Activated CD4-positive, alpha-beta T cell treated with anti-CD3 and anti-CD28 coated beads, Interleukin-10, Interleukin-2, amounts not matched to agents 100 ng/mL and 50 ng/mL, durations not matched to agents 16 hours and 8 hours (primary cell): ENCODE measurements around the gene MXRA7.
"Not testable (repeated sequence)": the region's sequence is repeated elsewhere in the genome, so short reads cannot be mapped to it uniquely, and the experiment has no call there.

Source experiments
- DNase-seq: peaks from one replicate; pipeline ENCODE4 v3.0.0-alpha.2; 2020

Gene MXRA7, protein sequence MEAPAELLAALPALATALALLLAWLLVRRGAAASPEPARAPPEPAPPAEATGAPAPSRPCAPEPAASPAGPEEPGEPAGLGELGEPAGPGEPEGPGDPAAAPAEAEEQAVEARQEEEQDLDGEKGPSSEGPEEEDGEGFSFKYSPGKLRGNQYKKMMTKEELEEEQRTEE

DNA sequence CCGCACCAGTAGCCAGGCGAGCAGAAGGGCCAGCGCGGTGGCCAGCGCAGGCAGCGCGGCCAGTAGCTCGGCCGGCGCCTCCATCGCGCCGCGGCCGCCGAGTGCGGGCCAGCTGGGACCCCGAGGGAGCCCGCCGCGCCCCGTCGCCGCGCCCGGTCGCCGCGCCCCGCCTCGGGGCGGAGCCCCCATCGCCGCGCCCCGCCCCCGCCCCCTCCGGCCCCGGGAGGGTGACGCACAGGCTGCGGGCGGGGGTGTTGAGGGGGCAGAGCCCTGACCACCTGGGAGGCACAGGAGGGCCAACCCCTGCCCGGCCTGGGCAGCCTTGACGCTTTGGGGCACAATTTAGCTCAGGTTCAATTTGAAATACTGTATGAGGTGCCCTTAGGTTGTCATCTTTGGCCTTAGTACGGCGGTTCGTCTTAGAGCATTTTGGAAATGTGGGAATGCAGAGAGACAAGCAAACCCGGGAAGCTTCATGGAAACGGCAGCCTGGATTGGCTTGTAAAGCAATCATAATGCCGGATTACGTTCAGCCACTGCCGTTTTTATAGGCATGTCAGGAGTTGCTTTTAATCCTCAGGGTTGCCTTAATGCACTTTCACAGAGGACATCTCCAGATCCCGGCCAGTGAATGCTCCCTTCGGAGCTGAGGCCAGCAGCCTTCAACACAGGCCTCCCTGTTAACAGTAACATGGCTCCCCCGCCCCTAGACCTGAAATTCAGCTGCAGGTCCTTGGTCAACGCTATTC is at the start of gene MXRA7:
Gene MXRA7 (minus strand): TSS at position 103 of the 749 bp plus-strand sequence. CDS start 19 bp downstream, at position 84.
- DNase-seq = peak; percentile 44

DNA sequence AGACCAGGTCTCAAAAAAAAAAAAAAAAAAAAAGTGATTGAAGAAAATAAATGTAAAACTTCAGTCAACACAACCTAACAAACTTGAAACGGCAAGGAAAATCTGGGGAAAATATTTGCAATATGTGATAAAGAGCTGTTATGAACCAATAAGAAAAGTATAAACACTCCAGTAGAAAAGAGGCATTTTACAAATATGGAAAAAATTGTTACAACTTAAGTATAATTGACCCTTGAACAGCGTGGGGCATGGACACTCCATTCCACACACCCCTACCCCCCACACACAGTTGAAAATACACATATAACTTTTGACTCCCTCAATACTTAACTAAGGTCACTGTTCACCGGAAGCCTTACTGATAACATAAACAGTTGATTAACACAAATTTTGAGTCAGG is 47.8 kb upstream of the MXRA7 start:
- no peak for DNase-seq

DNA sequence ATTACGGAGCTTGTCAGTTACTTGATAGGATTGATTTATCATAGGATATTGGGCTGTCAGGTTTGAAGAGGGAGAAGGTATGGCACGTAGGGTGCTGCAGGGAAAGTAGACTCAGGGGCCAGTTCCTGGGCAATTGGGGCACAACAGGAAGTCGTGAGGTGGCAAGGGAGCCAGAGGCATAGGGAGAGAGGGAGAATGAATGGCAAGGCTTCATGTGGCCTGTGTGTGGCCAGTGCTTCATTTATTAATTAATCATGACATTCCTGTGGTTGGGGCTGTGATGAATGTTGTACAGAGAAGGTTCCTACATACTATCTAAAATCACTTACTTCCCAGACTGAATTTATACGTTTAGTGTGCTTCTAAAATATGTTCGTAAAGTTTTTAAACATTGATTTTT is 46.5 kb upstream of the MXRA7 start:
- no peak for DNase-seq

DNA sequence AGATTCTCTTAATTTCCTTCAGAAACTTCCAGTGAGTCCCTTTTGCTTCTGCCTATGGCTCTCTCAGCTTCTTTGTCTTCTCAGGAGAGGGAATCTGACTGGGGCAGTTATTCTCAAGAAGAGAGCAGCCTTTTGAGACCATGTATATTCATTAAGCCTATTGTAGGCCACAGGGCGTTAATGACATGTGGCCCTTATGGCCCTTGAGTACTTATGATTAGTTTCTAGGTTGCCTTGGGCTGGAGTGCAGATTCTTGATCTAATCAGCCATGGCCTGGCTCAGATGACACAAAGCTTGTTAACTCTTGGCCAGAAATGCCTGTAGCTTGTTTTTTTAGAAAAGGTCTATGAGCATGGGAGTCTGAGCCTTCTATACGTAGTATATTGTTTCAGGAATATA is 44.5 kb upstream of the MXRA7 start:
- DNase-seq = no peak

DNA sequence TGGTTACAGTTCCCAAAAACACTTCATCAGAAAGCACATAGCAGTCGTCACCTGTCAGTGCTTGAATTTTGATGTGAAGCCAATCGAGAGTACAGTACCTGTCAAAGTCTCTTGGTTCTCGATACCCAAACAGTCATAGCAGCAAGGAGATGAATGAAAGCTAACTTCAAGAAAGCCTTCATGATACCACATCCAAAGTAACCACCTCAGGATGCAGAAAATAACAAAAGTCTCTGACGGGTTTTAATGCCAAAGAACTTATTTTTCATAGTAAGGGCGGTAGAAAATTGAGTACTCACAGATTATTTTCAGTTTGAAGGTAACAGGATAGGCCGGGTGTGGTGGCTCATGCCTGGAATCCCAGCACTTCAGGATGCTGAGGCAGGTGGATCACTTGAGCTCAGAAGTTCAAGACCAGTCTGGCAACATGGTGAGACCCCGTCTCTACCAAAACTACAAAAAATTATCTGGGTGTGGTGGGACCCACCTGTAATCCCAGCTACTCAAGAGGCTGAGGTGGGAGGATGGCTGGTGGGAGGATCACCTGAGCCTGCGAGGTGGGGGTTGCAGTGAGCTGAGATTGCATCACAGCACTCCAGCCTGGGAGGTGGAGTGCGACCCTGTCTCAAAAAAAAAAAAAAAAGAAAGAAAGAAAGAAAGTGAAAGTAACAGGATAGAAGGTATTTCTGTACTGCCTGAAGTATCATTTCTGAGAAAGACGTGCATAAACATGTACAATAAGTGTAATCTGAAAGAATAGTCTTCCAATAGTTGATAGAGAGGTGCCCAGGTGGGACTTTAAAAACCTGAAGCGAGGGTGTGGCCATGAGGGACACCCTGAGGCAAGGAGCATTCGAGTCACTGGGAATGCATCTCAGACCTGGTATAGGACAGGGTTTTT is 42.5 kb upstream of the MXRA7 start:
- DNase-seq = peak; percentile 40

DNA sequence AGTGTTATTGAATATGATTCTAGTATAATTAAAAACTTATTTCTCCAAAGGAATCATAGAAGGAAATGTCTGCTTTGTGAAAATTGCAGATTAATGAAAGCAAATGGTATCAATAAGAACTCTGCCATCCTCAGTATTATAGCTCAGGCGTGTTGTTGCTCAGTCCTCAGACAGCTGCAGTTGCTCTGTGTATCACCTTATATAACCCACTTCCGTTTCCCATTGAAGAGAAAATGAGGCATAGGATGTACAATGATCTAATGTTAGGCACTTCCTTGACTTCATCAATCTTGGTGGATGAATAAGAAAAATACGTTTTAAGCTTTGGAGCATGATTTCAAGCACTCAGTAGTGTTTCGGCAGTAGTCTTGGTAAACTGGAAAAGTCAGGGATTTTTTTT is 41.2 kb upstream of the MXRA7 start:
- DNase-seq = peak; percentile 46

DNA sequence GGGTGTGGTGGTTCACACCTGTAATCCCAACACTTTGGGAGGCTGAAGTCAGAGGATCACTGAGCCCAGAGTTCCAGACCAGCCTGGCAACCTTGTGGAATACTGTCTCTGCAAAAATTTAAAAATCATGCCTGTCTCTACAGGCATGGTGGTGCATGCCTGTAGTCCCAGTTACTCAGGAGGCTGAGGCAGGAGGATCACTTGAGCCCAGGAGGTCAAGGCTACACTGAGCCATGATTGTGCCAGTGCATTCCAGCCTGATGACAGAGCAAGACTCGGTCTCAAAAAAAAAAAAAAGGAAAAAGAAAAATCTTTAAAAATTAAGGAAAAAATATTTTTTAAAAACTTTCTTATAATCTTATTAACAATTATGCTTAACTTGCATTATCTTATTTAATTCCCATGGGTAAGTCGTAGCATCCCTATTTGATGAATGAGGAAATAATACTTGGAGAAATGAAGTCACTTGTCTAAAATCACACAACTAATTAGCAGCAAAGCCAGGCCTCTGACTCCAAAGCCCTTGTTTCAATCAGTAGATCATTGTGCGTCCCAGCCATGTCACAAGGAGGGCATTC is 40.7 kb upstream of the MXRA7 start:
- no peak for DNase-seq

DNA sequence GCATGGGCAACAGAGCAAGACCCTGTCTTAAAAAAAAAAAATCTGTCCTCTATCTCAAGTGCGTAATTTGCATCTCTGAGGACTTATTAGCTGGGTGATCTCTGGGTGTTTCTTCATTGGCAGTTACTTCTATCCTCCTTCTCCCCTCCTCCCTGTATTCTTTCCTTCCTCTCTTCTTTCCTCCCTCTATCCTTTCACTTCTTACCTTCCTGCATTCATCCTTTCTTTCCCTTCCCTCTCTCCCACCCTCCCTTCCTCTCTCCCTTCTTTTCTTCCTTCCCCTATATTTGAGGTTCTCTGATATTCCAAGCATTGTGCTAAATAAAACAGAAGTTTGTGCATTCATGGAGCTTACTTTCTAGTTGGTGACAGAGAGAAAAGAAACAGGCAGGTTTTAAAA is 37.9 kb upstream of the MXRA7 start:
- no peak for DNase-seq

DNA sequence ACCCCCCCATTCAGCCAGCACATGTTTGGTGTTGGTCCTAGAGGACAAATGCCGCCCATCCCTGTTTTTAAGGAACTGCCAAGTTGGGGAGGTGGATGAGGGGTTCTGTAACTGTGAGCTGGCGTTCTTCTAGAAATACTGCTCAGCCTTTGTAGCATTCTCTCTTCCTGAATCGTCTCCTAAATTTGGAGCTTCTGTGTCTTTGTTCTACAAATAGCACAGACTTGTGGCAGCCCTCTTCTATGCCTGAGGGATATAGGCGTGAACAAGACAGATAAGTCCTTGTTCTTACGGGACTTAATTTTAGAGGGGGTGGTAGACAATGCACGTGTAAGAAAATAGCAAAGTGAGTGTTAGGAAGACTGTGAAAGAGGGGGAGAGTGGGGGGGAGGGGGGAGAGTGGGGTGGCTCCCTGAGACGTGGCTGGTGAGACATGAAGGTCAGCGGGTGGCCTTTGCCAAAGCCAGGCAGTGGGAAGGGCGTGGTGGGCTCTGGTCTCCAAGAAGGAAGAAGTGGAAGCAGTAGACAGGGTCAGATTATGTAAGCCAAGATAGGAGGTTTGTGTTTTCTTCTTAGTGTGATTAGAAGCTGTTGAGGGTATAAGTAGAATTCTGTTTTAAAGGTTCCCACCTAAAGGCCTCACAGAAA is 37.1 kb upstream of the MXRA7 start:
- no peak for DNase-seq

DNA sequence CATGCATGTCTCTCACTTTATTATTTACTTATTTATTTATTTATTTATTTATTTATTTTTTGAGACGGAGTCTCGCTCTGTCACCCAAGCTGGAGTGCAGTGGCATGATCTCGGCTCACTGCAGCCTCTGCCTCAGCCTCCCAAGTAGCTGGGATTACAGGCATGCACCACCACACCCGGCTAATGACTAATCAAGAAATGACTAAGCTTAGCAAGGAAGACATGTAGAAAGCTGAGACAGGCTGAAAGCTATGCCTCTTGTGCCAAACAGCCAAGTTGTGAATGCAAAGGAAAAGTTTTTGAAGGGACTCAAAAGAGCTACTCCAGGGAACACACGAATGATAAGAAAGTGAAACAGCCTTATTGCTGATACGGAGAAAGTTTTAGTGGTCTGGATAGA is 35.0 kb upstream of the MXRA7 start:
- DNase-seq = peak; percentile 45

DNA sequence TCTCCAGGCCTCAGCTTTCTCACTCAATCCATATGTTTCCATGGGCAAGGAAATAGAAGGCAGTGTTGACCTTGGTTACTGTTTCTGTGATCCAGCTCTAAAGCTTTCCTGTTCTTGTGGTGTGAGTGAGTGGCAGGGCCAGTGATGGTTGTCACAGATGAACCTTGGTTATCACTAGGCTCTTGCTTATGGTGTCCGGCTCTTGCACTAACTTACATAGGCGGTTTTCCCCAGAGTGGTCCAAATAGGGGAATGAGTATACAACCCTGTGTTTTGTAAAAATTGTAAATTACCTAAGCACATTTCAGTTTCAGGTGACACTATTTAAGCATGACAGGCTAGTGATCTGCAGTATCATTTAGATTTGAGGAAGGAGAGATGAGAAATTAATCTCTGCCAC is 34.0 kb upstream of the MXRA7 start:
- no peak for DNase-seq

DNA sequence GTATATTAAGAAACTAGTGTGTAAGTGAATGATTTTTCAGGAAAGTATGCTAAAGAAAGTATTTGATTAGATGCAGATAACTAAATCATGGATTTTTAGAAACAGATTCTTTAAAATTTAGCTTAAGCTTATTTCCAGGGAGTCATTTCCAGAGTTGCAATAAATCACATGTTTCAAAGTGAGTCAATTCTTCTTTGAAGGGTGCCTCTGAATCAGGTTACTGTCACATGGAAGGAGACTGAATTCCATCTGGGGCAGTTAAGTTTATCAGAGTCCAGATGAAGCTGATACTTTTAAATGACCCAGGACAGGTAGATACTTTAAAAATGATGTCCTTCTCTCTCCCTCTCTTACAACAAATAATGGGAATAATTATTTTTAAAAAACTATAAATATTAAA is 32.2 kb upstream of the MXRA7 start:
- peak; percentile 39 for DNase-seq

DNA sequence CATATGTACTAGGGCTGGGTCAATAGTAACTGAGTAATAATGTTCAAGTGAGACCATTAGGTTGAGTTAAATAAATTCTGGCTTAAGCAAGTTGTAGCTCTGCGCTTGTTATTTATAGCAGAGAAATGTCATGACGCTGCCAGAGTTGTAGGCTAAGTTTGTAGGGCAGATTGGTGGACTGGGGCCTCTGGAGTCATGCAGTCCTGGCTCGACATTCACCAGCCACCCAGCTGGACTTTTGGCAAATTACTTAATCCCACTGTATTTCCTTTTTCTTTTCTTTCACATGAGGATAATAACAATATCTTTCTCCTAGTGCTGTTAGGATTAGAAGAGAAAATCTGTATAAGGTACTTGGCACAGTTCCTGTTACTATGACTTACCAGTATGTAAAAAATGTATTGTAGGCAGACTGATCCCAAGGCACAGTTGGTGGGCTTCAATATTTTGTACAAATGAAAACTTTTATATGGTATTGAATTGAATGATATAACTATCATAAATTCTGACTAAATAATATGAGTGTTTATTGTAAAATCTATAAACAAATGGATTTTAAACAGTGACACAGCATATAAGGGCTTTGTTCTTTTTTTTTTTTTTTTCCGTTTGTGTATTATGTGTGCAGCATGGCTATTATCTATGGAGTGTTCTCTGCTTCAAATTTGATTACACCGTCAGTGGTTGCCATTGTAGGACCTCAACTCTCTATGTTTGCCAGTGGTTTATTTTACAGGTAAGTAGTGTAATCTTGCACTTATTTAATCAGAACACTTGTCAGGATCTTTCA is 29.8 kb upstream of the MXRA7 start:
- DNase-seq = no peak

DNA sequence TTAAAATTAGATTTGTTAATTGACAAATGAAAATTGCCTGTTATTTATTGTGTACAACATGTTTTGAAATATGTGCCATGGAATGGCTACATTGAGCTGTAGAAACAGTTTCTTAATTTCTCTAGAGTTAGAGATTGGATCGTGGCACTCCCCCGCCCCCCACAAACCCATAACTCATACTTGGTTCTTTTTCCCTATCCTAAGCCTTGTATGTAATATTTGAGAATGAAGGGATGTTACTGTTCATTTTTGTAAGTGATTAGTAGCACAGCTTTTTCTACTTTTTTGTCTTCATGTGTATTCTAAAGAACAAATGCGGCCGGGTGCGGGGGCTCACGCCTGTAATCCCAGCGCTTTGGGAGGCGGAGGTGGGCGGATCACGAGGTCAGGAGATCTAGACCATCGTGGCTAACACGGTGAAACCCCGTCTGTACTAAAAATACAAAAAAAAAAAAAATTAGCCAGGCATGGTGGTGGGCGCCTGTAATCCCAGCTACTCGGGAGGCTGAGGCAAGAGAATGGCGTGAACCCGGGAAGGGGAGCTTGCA is 28.9 kb upstream of the MXRA7 start:
- not testable (repeated sequence) for DNase-seq

DNA sequence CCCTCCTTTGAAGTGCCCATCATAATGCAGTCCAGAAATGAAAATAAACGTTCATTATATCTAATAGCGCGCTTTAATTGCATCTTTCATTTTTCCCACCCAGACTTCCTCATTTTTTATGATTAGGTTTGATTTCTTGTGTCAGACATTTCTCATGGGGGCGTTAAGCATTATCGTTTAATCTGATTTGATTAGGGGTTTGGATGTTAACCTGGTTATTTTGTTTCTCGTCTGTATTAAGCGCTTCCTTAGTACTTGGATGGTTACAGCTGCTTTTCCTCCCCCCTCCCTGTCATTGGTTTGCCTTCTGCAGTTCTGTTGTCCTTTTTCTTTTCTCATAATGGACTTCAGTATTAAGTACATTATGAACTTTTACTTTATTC is 27.7 kb upstream of the MXRA7 start:
- DNase-seq = no peak

DNA sequence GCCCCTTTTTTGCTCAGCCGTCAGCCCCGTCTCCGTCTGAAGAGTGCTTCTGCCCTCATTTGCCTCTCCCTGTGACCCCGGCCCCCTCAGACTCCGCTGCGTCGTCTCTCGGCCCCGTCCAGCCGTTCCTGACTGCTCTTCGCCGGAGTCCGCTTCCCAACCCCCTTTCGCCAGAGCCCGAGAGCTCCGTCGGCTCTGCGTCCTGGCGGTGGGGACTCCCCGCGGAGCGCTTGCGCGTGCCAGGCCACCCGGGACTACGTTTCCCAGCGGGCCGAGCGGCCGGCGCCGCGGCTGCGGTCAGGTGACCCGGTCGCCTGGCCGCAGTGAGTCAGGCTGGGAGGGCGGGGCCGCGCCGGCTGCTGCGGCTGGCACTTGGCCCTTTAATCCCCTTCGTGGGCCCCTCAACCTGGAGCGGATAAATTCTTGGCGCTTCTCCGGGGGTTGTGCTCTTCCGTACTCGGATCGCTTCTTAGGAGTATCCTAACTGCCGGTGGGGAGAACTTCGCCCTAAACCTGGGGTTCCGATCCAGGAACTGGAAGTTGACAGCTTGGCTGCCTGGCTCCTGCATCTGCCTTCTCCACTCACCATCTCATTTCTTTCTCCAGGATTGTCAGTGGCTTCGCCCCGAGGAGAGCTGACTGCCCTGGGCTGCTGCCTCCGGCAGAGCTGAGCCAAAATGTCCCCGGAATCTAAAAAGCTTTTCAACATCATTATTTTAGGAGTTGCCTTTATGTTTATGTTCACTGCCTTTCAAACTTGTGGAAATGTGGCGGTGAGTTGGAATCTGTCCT is 27.1 kb upstream of the MXRA7 start, which contains the start of gene MFSD11:
Gene MFSD11 (plus strand): TSS at position 444 of the 792 bp plus-strand sequence. CDS start 234 bp downstream, at position 678.
- peak; percentile 96 for DNase-seq

DNA sequence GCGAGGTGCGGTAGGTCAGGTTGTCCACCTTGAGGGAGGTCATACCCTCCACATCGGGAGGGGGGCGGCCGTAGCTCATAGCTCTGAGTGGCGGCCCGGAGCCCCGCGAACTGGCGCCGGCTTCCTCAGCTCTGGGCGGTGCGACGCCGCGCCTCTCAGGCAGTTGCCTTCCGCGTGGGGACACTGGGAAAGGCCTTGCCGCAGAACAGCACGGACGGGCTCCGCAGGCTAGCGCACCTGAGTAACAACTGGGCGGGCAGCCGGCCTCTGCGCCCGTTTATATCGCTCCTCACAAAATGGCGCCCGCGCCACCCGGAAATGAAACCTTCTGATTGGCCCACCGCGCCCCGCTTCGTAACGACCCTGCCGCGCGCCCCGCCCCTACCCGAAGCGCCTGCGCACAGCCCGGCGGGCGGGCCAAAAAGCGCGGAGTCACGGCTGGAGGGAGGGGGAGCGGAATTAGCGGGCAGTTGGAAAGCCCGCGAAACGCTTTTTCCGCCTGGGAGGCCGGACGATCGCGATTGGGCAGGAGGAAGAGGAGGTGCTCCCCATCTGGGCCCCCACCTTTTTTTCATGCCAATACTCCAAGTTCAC is 26.4 kb upstream of the MXRA7 start, which contains the start of gene SRSF2:
Gene SRSF2 (minus strand): TSS at position 250 of the 594 bp plus-strand sequence. CDS start 171 bp downstream, at position 79.
- peak; percentile 99 for DNase-seq

DNA sequence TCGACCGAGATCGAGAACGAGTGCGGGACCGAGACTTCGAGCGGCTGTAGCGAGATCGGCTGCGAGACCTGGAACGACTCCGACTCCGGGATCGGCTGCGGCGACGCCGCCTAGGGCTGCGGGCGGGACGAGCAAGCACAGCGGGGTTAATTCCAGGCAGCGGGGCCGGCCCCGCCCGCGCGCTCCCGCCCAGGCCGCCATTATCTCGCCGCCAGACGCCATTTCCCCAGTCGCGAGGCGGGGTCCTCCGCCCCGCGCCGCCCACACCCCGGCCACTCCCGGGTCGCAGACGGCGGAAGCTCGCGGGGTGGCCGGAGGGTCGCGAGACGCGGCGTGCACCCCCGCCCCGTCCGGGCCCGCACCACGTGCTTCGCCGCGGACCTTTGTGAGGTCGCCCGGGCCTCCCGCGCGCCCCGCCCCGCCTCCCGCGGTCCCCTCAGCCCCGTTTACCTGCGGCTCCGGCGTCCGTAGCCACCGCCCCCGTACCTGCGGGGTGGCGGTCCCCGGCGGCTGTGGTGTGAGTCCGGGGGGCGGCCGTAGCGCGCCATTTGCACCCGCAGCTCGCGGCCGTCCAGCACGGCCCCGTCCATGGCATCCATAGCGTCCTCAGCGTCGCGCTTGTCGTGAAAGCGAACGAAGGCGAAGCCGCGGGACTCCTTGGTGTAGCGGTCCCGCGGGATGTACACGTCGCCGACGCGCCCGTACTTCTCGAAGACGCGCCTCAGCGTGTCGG is 25.8 kb upstream of the MXRA7 start:
- DNase-seq = peak; percentile 70

DNA sequence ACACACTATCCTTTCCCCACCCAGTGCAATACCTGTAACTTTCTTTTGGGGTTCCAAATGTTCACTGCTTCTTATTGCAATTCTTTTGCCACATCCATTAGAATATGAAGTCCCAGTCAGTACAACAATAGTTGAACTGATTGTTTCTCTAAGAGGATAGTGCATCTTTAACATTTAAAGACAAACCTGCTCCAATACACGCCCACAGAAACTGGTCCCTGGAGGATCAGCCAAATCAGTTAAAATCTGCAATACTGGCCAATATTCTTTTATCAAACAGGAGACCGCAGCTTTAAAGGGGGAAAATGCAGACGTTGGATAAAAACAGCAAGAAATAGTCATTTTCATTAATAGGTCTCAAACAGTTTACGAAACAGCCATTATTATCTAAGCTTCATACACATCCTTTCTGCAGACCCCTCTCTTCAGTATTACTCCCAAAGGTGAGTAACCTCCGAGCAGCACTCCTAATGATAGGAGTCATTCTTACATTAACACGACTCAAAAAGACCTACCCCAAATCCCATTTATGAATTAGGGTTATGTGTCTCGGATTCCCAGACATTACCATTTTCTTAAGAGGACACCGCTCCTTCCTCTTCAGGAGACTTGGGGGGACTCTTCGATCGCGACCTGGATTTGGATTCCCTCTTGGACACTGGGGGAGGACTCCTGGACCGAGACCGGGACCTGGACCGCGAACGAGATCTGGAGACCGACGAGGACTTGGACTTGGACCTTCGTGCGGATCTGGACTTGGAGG is 25.0 kb upstream of the MXRA7 start:
- DNase-seq = no peak
